GM18870 (cell line): Measurements from ENCODE around the gene ZFX.
"Not testable (repeated sequence)": the region's sequence is repeated elsewhere in the genome, so short reads cannot be mapped to it uniquely, and the experiment has no call there.

Experiments
- ATAC-seq: cut with Tn5 transposase; IDR thresholded peaks from one replicate; pipeline ENCODE4 v1.9.1; 2021; ENCODE audit warnings: moderate library complexity; ENCODE audit not compliant: unreplicated experiment

The ZFX gene

DNA sequence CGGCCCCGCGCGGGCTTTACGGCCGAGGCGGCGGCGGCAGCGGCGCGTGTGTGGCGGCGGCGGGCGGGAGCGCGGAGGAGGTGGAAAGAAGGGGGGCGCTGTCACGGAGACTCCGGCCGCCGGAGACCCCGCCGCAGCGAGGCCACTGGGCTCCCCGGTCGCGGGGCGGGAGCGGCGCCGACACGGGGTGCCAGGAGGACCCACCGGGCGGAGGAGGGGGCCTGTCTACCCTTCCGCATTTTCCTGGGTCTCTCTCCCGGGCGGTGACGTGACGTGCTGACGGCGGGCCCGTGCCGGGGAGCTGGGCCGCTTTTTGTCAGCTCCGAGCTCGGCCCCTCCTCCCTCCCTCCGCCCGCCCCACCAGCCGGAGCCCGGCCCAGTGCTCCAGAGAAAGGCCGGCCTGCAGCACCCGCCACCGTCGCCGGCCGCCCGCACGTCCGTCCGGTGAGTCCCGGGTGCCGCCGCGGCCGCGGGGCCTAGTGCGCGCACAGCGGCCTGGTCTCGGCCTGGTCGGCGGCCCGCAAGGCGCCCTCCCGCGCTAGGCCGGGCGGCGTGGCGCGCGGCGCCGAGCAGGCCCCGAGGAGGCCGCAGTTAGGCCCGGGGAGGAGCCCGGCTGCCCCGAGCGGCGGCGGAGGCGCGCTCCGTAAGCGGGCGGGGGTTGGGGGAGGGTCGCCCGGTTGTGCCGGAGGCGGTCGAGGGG is at the start of gene ZFX:
ZFX (plus strand) TSS at position 379 of the 700 bp plus-strand sequence. CDS start 23,014 bp downstream, outside the sequence.
- peak; percentile 28 for ATAC-seq

DNA sequence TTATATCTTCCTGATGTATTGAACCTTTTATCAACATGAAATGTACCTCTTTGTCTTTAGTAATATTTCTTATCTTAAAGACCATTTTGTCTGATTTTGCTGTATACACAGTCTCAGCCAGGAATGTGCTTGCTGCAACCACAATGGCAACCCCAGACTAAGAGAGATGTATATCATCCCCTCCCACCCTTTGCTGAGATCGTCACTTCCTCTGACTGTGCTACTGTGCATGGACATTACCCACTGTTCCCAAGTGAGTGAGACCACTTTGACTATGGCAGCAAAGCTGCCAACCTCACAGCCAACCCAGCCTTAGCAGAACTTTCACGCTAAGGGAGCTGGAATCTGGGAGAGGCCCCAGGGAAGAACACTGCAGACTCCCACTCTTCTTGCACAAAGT is 48.8 kb upstream of the ZFX start:
- no peak for ATAC-seq

DNA sequence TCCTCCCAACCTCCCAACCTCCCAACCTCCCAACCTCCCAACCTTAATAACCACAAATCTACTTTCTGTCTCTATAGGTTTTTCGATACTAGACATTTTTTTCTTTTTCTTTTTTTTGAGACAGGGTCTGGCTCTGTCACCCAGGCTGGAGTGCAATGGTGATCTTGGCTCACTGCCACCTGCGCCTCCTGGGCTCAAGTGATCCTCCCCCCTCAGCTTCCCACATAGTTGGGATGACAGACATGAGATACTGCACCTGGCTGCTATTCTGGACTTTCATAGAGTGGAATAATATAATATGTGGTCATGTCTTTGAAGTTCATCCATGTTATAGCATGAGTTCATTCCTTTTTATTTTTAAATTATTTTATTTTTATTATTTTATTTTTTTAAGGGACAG is 39.5 kb upstream of the ZFX start:
- no peak for ATAC-seq

DNA sequence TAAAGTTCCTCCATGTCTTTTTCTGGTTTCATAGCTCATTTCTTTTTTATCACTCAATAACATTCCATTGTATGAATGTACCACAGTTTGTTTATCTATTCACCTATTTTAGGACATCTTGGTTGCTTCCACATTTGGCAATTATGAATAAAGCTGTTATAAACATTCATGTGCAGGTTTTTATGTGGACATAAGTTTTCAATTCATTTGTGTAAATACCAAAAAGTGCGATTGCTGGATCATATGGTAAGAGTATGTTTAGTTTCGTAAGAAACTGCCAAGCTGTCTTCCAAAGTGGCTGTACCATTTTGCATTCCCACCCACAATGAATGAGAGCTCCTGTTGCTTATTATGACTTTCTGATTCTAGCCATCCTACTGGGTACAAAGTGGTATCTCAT is 36.3 kb upstream of the ZFX start:
- no peak for ATAC-seq

DNA sequence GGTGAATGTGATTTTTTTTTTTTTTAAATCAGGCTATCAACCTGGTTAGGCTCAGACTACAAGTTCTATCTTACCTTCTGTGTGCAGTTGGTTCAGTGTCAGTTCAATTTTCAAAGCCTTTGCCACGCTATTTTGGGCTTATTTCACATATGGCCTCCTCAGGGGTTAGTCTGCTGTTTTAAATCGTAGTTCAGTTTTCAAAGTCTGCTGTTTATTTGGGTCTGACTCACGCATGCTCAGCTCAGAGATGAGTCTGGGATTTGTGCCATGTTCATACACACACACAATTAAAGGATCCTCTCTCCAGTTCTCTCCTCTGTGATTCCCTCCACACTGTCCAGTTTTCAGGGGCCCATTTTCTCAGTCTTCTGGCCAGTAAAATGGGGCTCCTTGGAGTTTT is 32.3 kb upstream of the ZFX start:
- ATAC-seq, result no peak

DNA sequence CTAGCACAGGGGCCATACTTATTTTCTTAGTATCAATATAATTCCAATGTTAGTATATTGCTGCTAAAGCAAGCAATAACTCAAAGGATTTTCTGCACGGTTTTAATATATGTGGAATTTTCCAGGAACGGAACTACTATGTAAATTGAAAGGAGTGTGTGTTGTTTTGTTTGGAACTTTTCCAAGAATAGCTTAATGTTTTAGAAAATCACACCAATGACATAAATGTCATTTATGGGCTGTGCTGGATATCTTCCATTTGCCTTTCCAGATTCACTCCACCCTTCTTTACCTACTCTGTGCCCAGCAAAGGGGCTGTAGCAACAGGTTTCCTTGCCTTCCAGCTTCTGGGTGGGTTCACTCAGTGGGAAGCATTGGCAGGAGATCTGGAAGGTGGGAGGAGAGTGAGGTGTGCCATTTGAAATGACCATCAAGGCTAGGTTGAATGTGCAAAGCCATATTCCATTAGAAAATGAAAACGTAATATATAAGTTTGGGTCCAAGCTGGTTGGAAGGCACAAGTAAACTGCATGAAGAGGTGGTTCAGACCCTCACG is 25.2 kb upstream of the ZFX start:
- ATAC-seq, result no peak

DNA sequence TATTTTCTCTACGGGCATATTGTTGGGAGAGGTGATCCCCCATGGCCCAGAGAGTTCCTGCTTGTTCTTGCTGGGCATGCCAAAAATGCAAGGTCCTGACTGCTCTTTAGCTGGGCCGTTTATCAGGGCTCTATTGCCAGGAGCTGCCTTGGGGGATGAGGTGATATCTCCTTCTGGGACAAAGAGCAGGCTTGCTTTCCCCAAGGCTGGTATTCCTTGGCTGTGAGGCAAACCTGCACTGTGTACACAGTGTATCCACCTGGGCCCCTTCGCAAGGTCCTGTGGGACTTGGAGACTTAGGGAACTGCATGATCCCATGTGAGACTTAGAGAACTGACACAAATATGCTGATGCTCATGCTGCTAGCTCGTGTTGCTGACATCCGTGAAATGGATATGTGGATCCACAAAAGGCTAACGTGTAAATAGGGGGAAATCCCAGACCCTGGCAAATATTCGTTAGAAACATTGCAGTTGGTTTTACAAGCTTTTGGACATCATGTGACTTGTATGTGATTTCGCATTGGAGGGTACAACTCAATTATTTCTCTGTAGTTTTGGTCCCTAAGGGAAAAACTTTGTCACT is 24.4 kb upstream of the ZFX start:
- no peak for ATAC-seq

DNA sequence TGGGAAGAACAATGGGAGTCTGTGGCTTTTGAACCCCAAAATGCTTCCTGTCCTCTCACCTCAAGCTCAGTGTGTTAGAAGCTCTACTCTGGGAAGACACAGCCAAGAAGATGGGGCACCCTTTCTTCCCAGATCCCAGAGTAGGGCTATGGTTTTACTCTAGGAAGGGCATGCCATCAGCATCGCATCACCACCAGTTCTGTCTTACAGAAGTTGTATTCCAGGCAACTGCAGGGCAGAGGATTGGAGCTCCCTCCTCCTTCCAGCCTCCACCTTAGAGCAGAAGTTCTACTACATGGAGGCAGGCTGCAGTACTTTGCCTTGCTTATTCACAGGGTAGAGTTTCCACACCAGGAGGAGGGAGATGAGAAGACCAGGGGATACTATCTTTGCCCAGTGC is 18.1 kb upstream of the ZFX start:
- ATAC-seq, result no peak

DNA sequence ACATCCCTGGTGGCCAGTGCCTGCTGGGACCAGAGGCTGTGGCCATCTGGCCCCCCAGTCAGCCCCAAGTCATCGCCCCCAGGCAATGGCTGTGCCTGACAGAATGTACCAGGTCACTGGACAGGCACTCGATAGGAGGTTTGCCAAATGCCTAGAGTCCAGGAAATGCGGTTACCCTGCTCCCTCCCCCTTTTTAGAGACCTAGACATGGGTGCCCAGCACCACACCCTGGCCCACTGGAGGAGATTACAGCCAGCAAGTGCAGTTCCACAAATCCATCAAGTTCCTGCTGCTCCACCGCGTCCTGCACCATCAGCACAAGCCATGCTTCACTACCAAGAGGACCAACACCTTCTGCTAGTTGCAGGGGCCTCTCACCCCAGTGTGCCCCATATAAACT is 16.2 kb upstream of the ZFX start:
- ATAC-seq, result no peak

DNA sequence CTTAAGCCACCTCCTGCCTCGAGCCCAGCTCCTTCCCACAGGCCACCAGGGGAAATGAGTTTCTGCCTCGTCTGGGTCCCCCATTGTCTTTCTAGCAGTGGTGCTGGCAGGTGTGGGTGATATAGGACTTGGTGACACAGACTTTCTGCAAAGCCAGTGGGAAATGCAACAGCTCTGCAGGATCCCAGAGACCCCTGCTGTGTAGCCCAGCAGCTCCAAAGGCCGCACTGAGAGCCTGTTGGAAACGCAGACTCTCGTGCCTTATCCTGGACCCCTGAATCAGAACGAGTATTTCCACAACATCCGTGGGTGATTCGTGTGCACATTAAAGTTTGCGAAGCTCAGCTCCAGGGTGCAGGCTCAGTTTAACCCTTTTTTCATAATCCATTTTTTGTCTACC is 13.8 kb upstream of the ZFX start:
- ATAC-seq, result not testable (repeated sequence)

DNA sequence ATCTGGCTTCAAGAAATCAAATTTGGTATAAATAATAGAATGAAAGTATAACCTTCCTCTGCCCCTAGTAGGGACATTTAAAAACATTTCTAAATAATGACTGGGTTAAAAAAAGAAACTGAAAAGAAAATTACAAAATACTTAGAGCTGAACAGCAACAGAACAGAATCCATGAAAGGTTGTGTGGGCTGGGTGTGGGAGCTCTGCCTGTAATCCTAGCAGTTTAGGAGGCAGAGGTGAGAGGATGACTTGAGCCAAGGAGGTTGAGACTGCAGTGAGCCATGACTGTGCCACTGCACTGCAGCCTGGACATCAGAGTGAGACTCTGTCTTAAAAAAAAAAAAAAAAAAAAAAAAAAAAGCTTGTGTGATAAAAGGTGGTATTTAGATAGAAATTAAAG is 12.3 kb upstream of the ZFX start:
- no peak for ATAC-seq

DNA sequence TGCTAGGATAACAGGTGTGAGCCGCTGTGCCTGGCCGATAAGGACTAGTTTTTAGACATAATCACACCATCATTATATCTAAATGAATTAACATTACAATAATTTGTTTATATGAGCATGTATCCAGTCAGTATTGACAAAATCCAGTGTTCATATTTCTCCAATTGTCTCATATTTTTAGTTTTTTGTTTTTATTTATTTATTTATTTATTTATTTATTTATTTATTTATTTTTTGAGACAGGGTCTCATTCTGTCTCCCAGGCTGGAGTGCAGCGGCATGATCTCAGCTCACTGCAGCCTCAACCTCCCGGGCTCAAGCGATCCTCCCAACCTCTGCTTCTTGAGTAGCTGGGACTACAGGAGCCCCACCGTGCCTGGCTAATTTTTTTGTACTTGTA is 5.5 kb upstream of the ZFX start:
- ATAC-seq, result not testable (repeated sequence)

DNA sequence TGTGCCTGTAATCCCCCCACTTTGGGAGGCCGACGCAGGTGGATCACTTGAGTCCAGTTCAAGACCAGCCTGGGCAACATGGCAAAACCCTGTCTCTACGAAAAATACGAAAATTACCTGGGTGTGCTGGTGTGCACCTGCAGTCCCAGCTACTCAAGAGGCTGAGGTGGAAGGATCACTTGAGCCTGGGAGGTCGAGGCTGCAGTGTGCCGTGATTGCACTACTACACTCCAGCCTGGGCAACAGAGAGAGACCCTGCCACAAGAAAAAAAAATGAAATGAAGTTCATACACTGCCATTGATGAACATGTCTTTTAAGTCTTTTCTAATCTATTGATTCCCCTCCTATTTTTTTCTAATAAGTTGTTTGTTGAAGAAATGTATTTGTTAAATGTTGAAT is 5.0 kb upstream of the ZFX start:
- no peak for ATAC-seq

DNA sequence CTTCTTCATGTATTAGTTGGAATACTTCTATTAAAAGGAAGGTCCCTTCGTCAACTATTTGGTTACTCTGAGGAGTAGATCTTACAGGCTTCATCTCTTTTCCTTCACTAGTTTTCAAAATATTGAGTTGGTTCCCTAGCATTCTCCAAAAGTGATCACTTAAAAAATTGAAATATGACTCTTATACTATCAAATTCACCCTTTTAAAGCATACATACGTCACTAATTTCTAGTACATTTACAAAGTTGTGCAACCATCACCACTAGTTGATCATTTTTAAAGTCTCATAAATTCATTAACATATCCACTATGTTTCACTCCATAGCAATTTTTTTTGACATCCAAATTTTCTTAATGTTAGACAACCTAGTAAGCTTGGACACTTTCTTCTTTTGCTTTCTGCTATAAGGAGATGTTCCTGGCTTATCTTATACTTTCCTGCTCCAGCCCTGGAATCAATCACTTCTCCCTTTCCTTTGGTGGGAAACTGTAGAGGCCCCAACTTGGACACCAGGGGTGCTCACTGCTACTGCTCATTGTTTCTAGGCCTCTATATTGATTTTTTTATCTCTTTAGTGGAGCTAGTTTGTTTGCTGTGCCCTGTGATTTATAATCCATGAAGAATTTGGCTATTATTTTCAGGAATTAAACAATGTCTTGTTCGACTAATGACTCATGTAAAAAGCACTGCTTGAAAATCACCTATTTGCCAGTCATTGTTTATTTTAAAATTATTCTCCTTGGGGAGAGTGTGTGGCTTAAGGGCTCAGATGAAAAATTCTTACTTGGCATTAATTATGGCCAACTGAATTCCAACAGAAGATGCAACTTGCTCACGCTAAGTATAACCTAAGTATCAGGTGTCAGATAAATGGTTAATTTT is 4.0 kb upstream of the ZFX start:
- ATAC-seq, result no peak

DNA sequence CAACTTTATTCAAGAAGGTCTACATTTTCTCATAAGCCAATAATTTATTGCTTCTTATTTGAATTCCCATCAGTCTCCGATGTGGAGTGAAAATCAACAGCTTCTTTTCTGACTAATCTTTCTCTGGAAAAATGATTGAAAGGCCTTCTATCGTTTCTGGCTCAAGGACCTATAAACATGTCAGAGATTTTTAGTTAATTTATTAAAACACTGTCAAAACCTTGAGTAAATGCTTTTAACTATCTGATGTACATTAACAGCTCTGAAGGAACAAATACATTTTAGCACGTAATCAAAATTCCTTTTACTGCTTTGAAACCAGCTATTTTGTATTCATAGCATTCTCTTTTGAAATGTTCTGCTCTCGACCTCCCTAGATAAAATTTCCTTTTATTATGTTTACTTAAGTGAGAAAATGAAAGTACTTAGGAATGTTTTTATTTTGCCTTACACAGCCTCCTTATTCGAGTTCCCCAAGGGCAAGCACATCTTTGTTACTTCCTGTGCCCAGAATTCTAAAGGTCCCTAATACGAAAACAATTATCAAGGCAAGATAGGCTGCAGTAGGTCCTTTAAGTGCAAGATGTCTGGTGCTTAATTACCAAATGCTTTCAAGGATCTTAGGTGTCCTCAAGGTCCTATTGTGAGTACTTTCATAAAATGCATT is 3.1 kb upstream of the ZFX start:
- ATAC-seq, result no peak

DNA sequence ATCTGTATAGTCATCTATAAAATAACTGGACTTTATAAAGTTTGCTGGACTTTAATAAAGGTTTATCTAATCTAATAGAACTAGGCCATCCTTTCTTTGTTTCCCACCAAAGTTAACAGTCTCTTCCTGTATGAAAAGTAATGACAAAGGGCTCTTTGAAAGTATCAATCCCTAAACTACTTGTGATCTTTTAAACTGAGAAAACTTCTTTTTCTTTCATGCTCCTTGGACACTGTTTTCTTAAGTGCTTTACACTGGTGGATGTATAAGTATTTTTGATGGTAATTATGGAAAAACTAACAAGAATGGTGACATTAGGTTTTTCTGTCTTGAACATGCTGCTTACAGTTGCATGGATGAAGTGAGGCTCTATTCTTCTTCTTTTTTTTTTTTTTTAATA is 2.4 kb upstream of the ZFX start:
- no peak for ATAC-seq

DNA sequence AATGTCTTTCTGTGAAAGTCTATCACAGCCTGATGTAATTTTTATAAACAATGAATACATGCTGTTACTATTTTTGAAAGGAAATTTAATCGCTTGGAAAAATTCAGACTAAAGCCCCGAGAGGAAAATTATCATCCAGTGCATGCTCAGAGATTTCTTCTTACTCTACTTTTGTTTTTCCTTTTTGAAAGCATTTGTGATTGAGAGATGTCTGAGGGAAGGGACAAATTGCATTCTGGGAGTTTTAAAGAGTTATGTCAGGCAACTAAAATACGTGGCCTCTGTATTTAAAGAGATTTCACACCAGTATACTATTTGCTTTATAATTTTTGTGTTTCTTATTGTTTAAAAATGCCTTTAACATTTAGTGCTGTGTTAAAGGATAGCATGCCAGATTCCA is 1.4 kb upstream of the ZFX start:
- ATAC-seq, result no peak

DNA sequence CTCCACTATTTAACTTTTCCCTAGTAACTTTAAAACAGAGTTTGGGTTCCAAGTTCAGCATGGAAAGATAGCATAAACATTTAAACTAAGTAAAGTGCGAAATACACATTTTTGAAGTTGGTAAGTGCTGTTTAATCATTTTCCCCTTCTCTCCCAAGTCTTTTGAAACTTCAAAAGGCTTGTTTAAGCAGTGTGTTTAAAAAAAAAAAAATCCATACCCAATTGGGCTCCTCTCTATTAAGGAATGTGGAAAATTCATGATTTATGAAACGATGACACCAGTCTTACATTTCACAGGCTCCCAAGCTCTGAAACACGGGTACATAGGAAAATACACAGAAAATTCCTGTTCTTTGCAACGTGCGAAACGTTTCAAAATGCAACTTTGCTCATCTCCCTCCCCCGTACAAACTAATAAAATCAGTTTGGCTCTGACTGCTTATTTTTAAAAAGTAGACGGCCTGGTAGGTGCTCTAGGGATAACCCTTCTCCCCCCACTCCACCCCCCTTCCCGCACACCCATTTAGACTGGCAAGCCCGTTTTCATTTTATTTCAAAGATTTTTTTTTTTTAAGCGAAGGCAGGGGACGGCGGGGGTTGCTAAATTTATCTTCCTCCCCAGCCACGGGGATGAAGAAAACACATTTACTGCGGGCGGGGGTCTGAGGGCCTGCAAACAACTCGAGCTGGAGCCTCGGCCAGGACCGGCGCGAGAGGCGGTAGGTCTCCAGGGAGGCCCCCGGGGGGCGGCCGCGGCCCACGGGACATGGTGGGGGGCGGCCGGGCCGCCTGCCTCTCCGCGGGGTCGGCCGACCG is 786 bp upstream of the ZFX start:
- ATAC-seq, result no peak

DNA sequence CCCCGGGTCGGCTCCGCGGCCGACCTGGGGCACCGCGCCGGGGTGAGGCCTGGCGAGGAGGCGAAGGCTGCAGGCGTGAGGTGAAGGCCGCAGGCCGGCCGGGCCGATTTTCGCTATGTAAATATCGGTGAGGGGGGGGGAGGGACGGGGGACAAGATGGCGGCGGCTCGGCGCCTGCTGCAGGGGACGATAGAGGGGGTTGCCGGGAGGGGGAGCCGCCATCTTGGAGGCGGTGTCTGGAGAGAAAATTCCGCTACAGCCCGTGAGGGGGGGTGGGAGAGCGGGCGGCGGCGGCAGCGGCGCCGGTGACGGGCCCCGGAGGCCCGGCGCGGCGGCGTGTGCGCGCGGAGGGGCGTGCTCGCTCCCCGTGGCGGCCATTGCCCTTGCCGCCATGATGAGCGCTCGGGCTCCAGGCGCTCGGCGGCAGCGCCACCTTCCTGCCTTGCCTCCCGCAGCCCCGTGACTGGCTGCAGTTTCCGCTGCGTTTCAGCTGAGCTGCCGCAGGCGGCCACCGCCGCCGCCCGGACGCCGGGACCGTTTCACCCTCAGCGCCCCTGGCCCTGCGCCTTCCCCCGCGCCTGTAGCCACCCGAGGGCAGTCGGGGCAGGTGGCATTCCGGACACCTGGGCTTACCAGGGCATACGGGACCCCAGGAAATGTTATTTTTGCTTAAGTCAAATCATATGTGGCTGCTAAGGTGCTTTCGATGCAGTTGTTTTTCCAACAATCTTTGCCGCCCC is 692 bp downstream of the ZFX start:
- peak; percentile 67 for ATAC-seq

DNA sequence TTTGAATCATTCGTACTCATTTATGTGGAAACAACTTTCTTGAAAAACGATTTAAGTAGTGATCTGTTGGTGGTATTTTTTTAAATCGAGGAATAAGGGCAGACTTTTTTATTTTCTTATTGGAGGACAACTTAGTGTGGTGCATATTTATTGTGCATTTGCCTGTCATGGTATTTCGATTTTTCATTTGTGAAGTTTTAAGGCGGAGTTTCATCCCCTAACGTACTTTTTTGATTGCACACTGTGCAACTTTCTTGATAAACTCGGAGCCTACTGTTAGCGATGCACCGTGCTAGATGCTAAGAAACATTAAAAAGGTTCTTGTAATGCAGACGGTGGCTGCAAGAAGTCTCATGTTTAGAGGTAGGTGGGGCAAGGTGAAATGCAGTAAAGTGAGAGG is 1.4 kb downstream of the ZFX start:
- ATAC-seq, result no peak
